H1 (cell line): Measurements from ENCODE around the gene MAP1B. TPM values are rescaled to one million over a fixed set of nuclear protein-coding genes. Genes with fewer than 3 reads are reported as not detected.

Experiments used
- CTCF ChIA-PET: fragments of 300-600 bp; sonication (Branson Sonifier 250); formaldehyde crosslinking; loops from one replicate; lab custom pipeline; 2021; ENCODE audit not compliant: partially characterized antibody; lab: Charles Lee
- POLR2A ChIA-PET: fragments of 300-600 bp; sonication (Branson Sonifier 250); formaldehyde crosslinking; loops from one replicate; lab custom pipeline; 2021; ENCODE audit warnings: inconsistent platforms; ENCODE audit not compliant: partially characterized antibody; lab: Charles Lee
- DNase-seq, 2 experiments: peaks; one replicate each; pipeline versions ENCODE4 v3.0.0 to v3.0.0-alpha.2; 2010 to 2022; ENCODE audit warnings: low spot score in 2 of 2, low read depth in 1 of 2, mixed read lengths in 1 of 2
- FAIRE-seq: peaks from 2 replicates; lab custom pipeline; 2011; peaks lifted over from hg19 to GRCh38; lab: Jason Lieb, UNC
- H2AFZ ChIP-seq: 2 replicates; pipeline ENCODE4 v1.8.1; 2012; ENCODE audit warnings: low read length, inconsistent platforms
- H2AK5ac ChIP-seq: 2 replicates; pipeline ENCODE4 v1.6.1; 2013; ENCODE audit warnings: low read depth, low read length
- H2BK120ac ChIP-seq: replicated peaks from 2 replicates; pipeline ENCODE3; 2013; ENCODE audit warnings: low read depth, low read length, inconsistent platforms
- H2BK12ac ChIP-seq: 2 replicates; pipeline ENCODE4 v1.6.1; 2013; ENCODE audit warnings: low read depth, low read length
- H2BK15ac ChIP-seq: 2 replicates; pipeline ENCODE4 v1.6.1; 2013; ENCODE audit warnings: low read length
- H2BK20ac ChIP-seq: 2 replicates; pipeline ENCODE4 v1.6.1; 2013; ENCODE audit warnings: low read length
- H2BK5ac ChIP-seq: 2 replicates; pipeline ENCODE4 v1.6.1; 2013; ENCODE audit warnings: low read depth, low read length
- H3K14ac ChIP-seq: 2 replicates; pipeline ENCODE4 v1.6.1; 2013; ENCODE audit warnings: inconsistent platforms; ENCODE audit not compliant: insufficient read length
- H3K18ac ChIP-seq: 2 replicates; pipeline ENCODE4 v1.6.1; 2013; ENCODE audit warnings: low read length; ENCODE audit errors: extremely low read depth
- H3K23ac ChIP-seq: 2 replicates; pipeline ENCODE4 v1.6.1; 2013; ENCODE audit warnings: inconsistent platforms; ENCODE audit not compliant: insufficient read length
- H3K23me2 ChIP-seq: 2 replicates; pipeline ENCODE4 v1.6.1; 2013; ENCODE audit warnings: low read depth, low read length
- H3K27ac ChIP-seq: 2 replicates; pipeline ENCODE4 v1.6.1; 2011; ENCODE audit warnings: low read depth, low read length, inconsistent platforms
- H3K27me3 ChIP-seq, 4 experiments: replicated peaks in 1 of 4; 1 replicate in 1 of 4; 2 replicates in 3 of 4; pipeline versions ENCODE4 v1.6.1 to v1.8.1; 2011 to 2013; ENCODE audit warnings: low read length in 3 of 4, mild to moderate bottlenecking in 3 of 4, inconsistent platforms in 2 of 4, mixed read lengths in 2 of 4, moderate library complexity in 1 of 4; ENCODE audit not compliant: control insufficient read depth in 3 of 4, insufficient read depth in 3 of 4; ENCODE audit errors: extremely low read depth in 1 of 4
- H3K36me3 ChIP-seq, 4 experiments: 2 replicates each; pipeline versions ENCODE4 v1.6.1 to v1.8.1; 2011 to 2013; ENCODE audit warnings: mild to moderate bottlenecking in 4 of 4, low read length in 3 of 4, moderate library complexity in 2 of 4, control low read depth in 1 of 4, inconsistent platforms in 1 of 4; ENCODE audit not compliant: insufficient read depth in 4 of 4, control insufficient read depth in 2 of 4
- H3K4ac ChIP-seq: replicated peaks from 2 replicates; pipeline ENCODE3; 2013; ENCODE audit warnings: low read length, low read depth, mixed read lengths, inconsistent platforms; ENCODE audit not compliant: insufficient read length
- H3K4me1 ChIP-seq, 4 experiments: replicated peaks in 1 of 4; 1 replicate in 1 of 4; 2 replicates in 3 of 4; pipeline versions ENCODE4 v1.6.1 to v1.8.1; 2011 to 2013; ENCODE audit warnings: low read length in 3 of 4, inconsistent platforms in 2 of 4, mixed read lengths in 1 of 4; ENCODE audit not compliant: insufficient read depth in 4 of 4, control insufficient read depth in 3 of 4
- H3K4me2 ChIP-seq, 2 experiments: 2 replicates each; pipeline versions ENCODE4 v1.6.1 to v1.8.1; 2011 to 2013; ENCODE audit warnings: low read depth in 2 of 2, low read length in 2 of 2, control low read depth in 1 of 2, inconsistent platforms in 1 of 2, mild to moderate bottlenecking in 1 of 2; ENCODE audit not compliant: insufficient read depth in 1 of 2
- H3K4me3 ChIP-seq, 4 experiments: fragments of 200-600, 300-600 bp in 1 of 4; sonication (generic), shearing (Covaris generic), sonication (Bioruptor Twin) in 1 of 4; 2 replicates each; pipeline versions ENCODE4 v1.5.1 to v1.8.1; 2011 to 2016; ENCODE audit warnings: low read length in 4 of 4, low read depth in 3 of 4, control low read depth in 2 of 4, inconsistent platforms in 2 of 4, mild to moderate bottlenecking in 2 of 4, mixed read lengths in 1 of 4, moderate library complexity in 1 of 4; ENCODE audit not compliant: insufficient read depth in 2 of 4; ENCODE audit errors: extremely low read depth in 1 of 4
- H3K56ac ChIP-seq: replicated peaks from 2 replicates; pipeline ENCODE3; 2013; ENCODE audit warnings: low read depth, mild to moderate bottlenecking, mixed read lengths, low read length, inconsistent platforms; ENCODE audit not compliant: insufficient read length
- H3K79me1 ChIP-seq: 2 replicates; pipeline ENCODE4 v1.6.1; 2013; ENCODE audit warnings: low read depth, low read length, control low read depth
- H3K79me2 ChIP-seq, 2 experiments: 2 replicates each; pipeline versions ENCODE4 v1.6.1 to v1.8.1; 2012 to 2013; ENCODE audit warnings: low read length in 2 of 2, mild to moderate bottlenecking in 2 of 2, inconsistent platforms in 1 of 2; ENCODE audit not compliant: insufficient read depth in 2 of 2, control insufficient read depth in 1 of 2
- H3K9ac ChIP-seq, 4 experiments: replicated peaks in 1 of 4; 1 replicate in 1 of 4; 2 replicates in 3 of 4; pipeline versions ENCODE4 v1.6.1 to v1.8.1; 2011 to 2013; ENCODE audit warnings: low read depth in 3 of 4, low read length in 3 of 4, control low read depth in 2 of 4, mild to moderate bottlenecking in 2 of 4, moderate library complexity in 2 of 4, inconsistent platforms in 1 of 4; ENCODE audit errors: extremely low read depth in 1 of 4
- H3K9me3 ChIP-seq, 2 experiments: 2 replicates each; pipeline versions ENCODE4 v1.6.1 to v1.8.1; 2012 to 2013; ENCODE audit warnings: mild to moderate bottlenecking in 2 of 2, moderate library complexity in 2 of 2, control low read depth in 1 of 2, inconsistent platforms in 1 of 2, low read depth in 1 of 2, low read length in 1 of 2, mixed read lengths in 1 of 2; ENCODE audit not compliant: insufficient read depth in 2 of 2
- H4K20me1 ChIP-seq, 2 experiments: replicated peaks in 1 of 2; 2 replicates each; pipeline versions ENCODE3 to v1.8.1; 2011 to 2013; ENCODE audit warnings: inconsistent platforms in 2 of 2, low read length in 2 of 2, mild to moderate bottlenecking in 1 of 2; ENCODE audit not compliant: insufficient read depth in 2 of 2, control insufficient read depth in 1 of 2
- H4K5ac ChIP-seq: 2 replicates; pipeline ENCODE4 v1.6.1; 2013; ENCODE audit warnings: low read length, low read depth, mixed read lengths, inconsistent platforms; ENCODE audit not compliant: insufficient read length
- H4K8ac ChIP-seq: 2 replicates; pipeline ENCODE4 v1.8.0; 2013; ENCODE audit warnings: mild to moderate bottlenecking, moderate library complexity, low read length, inconsistent platforms; ENCODE audit not compliant: insufficient read depth; ENCODE audit errors: extremely low read depth
- H4K91ac ChIP-seq: replicated peaks from 2 replicates; pipeline ENCODE3; 2013; ENCODE audit warnings: low read length, mixed read lengths, inconsistent platforms; ENCODE audit not compliant: insufficient read length
- BRCA1 ChIP-seq: IDR thresholded peaks from 2 replicates; pipeline ENCODE4 v1.6.1; 2012; ENCODE audit warnings: low read depth, low read length, improper control_type of control experiment
- EP300 ChIP-seq, 2 experiments: IDR thresholded peaks; 1 replicate in 1 of 2; 2 replicates in 1 of 2; pipeline ENCODE4 v1.6.1; 2011 to 2012; ENCODE audit warnings: low read depth in 2 of 2, low read length in 2 of 2, mild to moderate bottlenecking in 2 of 2, borderline replicate concordance in 1 of 2, inconsistent platforms in 1 of 2, moderate library complexity in 1 of 2
- GTF2F1 ChIP-seq: IDR thresholded peaks from 2 replicates; pipeline ENCODE4 v1.6.1; 2012; ENCODE audit warnings: low read depth, low read length, improper control_type of control experiment, borderline replicate concordance
- MAFK ChIP-seq: IDR thresholded peaks from 2 replicates; pipeline ENCODE4 v1.6.1; 2012; ENCODE audit warnings: low read depth, mild to moderate bottlenecking, improper control_type of control experiment, low read length
- ZNF274 ChIP-seq: IDR thresholded peaks from 2 replicates; pipeline ENCODE4 v1.7.0; 2012; ENCODE audit warnings: low read length, borderline replicate concordance; ENCODE audit errors: extremely low read depth
- WGBS, 2 experiments: shearing (Covaris generic) in 1 of 2; methylation state at CpG; one replicate each; pipeline versions ENCODE4 v1.1.6 to v1.1.7; 2013 to 2015; ENCODE audit warnings: low lambda C conversion rate in 2 of 2, mixed read lengths in 2 of 2, inconsistent platforms in 1 of 2, low coverage in 1 of 2, missing lambda C conversion rate in 1 of 2; ENCODE audit not compliant: insufficient replicate concordance in 2 of 2, insufficient coverage in 1 of 2, insufficient read length in 1 of 2; ENCODE audit errors: extremely low coverage in 1 of 2, missing lambda C conversion rate in 1 of 2; 5-methylcytosine and 5-hydroxymethylcytosine counted together
- polyA plus RNA-seq, 7 experiments: library from polyadenylated mRNA; depleted of rRNA in 3 of 7; stranded (reverse) in 5 of 7; unstranded in 2 of 7; fragments of >200 nt in 5 of 7; fragments of 200-250 nt in 2 of 7; gene quantifications; 1 replicate in 5 of 7; 2 replicates in 1 of 7; 4 replicates in 1 of 7; pipeline versions ENCODE4 v1.2.1 to v1.2.3, GENCODE V29; 2011 to 2013; ENCODE audit warnings: missing spikeins in 2 of 7, mixed read lengths in 2 of 7
- total RNA-seq: library from RNA; stranded (reverse); fragmentation: NEBNext Ultra II Directional; extraction: Animal tissue kit (Norgen Biotek cat#: 25700); gene quantifications from 2 replicates; pipeline ENCODE4 v1.2.1, GENCODE V29; 2021

The MAP1B gene
- total and polyA plus RNA-seq, 2 of the 8 experiments (the other 6 are each of a cell fraction or from before 2014, with no cell fraction given) = 24.5 to 120 TPM

- DNase-seq (no peak), FAIRE-seq (no peak)
- Histone ChIP-seq H3K23me2 (no peaks in the 10 kb centered on the region), H3K79me2 (no peaks in the 10 kb centered on the region), H3K4me2 (no peak overlapping the region), H2BK12ac (no peak overlapping the region), H4K5ac (no peak overlapping the region), H3K4me1 (peaks cover 0 to 3% (median under 1%) of the 10 kb centered on the region in 4 experiments; a peak in 2 of 7 replicates), H3K18ac (no peak overlapping the region), H3K4me3 (no peak overlapping the region), H3K79me1 (no peaks in the 10 kb centered on the region; the same call in 1 of the 2 replicates), H2AK5ac (no peak overlapping the region), H3K9ac (no peak overlapping the region), H2BK15ac (no peak overlapping the region), H4K20me1 (no peaks in the 10 kb centered on the region), H3K27me3 (no peaks in the 10 kb centered on the region), H3K23ac (no peak overlapping the region), H3K27ac (no peak overlapping the region), H2BK120ac (no peak overlapping the region), H3K56ac (no peak overlapping the region), H2AFZ (no peak overlapping the region), H2BK20ac (no peak overlapping the region), H3K9me3 (no peaks in the 10 kb centered on the region), H3K36me3 (peaks cover 26 to 68% (median 57%) of the 10 kb centered on the region in 4 experiments; a peak in 7 of 8 replicates), H3K14ac (no peak overlapping the region), H2BK5ac (no peak overlapping the region), H4K91ac (no peak overlapping the region), H3K4ac (no peak overlapping the region), H4K8ac (no peak overlapping the region)
- WGBS, 2 experiments = 87% methylated on average over 1 of the region's 1 CpG; no CpG with 5 or more reads in 1 of the 2 experiments
- CTCF ChIA-PET = interaction anchor here (0.8 to 2.5 kb wide), 5 partner anchors 19 to 122 kb away, joined by 3 to 8 read pairs (median 3); no protein-coding TSS in a partner anchor
- POLR2A ChIA-PET = interaction anchor here (0.9 kb wide), 1 partner anchor 14 kb away, joined by 3 read pairs; no protein-coding TSS in a partner anchor
- TF ChIP-seq MAFK = no peak
- no peak for TF ChIP-seq GTF2F1
- TF ChIP-seq ZNF274 = no peak
- TF ChIP-seq EP300 (IDR thresholded peaks at IDR 0.05; ENCODE audit: borderline replicate concordance in 1 of 2, low read depth in 2 of 2, low read length in 2 of 2) = no peak
- TF ChIP-seq BRCA1 = no peak
Observed at GRCh38 chr5:72221099-72221498, 113.8 kb downstream of the MAP1B start.
